HepG2 (cell line): ENCODE results near the gene NUP58. TPM values are rescaled to one million over a fixed set of nuclear protein-coding genes. Genes with fewer than 3 reads are reported as not detected.
A peak's percentile ranks its signal among the peaks of the same experiment; 100 is the strongest.

Experiments
- DDIT3 ChIP-seq: sonication (generic); formaldehyde crosslinking; IDR thresholded peaks from 2 replicates; pipeline ENCODE4 v1.4.0; 2020; ENCODE audit warnings: mild to moderate bottlenecking, missing genetic modification reagents
- E2F1 ChIP-seq: sonication (generic); formaldehyde crosslinking; IDR thresholded peaks from 2 replicates; pipeline ENCODE4 v1.5.0; 2020; ENCODE audit warnings: missing genetic modification reagents
- GATAD1 ChIP-seq: IDR thresholded peaks from 2 replicates; pipeline ENCODE4 v1.6.1; 2016; ENCODE audit warnings: missing genetic modification reagents, missing compliant biosample characterization
- MAFG ChIP-seq: sonication (generic); formaldehyde crosslinking; IDR thresholded peaks from 2 replicates; pipeline ENCODE4 v1.5.1; 2020; ENCODE audit warnings: mild to moderate bottlenecking, missing genetic modification reagents
- MAX ChIP-seq: IDR thresholded peaks from 2 replicates; pipeline ENCODE4 v1.6.1; 2012; ENCODE audit warnings: inconsistent platforms
- NFIB ChIP-seq: sonication (generic); formaldehyde crosslinking; IDR thresholded peaks from 2 replicates; pipeline ENCODE4 v1.9.0; 2021; ENCODE audit warnings: missing genetic modification reagents, mild to moderate bottlenecking, borderline replicate concordance
- REL ChIP-seq: sonication (generic); formaldehyde crosslinking; conservative IDR thresholded peaks from 2 replicates; pipeline ENCODE4 v1.8.0; 2022; ENCODE audit warnings: mild to moderate bottlenecking, missing genetic modification reagents, moderate library complexity
- SIX1 ChIP-seq: sonication (generic); formaldehyde crosslinking; IDR thresholded peaks from 2 replicates; pipeline ENCODE4 v1.4.0; 2020; ENCODE audit warnings: missing genetic modification reagents, borderline replicate concordance
- TFDP1 ChIP-seq: IDR thresholded peaks from 2 replicates; pipeline ENCODE4 v1.6.1; 2016; ENCODE audit warnings: missing compliant biosample characterization, missing genetic modification reagents, borderline replicate concordance
- THRA ChIP-seq: sonication (generic); formaldehyde crosslinking; IDR thresholded peaks from 2 replicates; pipeline ENCODE4 v1.4.0; 2020; ENCODE audit warnings: missing genetic modification reagents, borderline replicate concordance
- ZNF343 ChIP-seq: sonication (generic); formaldehyde crosslinking; IDR thresholded peaks from 2 replicates; pipeline ENCODE4 v1.4.0; 2020; ENCODE audit warnings: mild to moderate bottlenecking, missing genetic modification reagents
- ZNF484 ChIP-seq: sonication (generic); formaldehyde crosslinking; IDR thresholded peaks from 2 replicates; pipeline ENCODE4 v1.5.1; 2020; ENCODE audit warnings: mild to moderate bottlenecking, low read depth, missing genetic modification reagents, borderline replicate concordance
- ZNF709 ChIP-seq: sonication (generic); formaldehyde crosslinking; IDR thresholded peaks from 2 replicates; pipeline ENCODE4 v1.5.0; 2020; ENCODE audit warnings: mild to moderate bottlenecking, missing genetic modification reagents
- ZNF747 ChIP-seq: sonication (generic); formaldehyde crosslinking; IDR thresholded peaks from 2 replicates; pipeline ENCODE4 v1.8.1; 2023; ENCODE audit warnings: missing genetic modification reagents, mild to moderate bottlenecking, borderline replicate concordance
- ZNF776 ChIP-seq: sonication (generic); formaldehyde crosslinking; IDR thresholded peaks from 2 replicates; pipeline ENCODE4 v1.4.0; 2020; ENCODE audit warnings: mild to moderate bottlenecking, missing genetic modification reagents
- ZNF879 ChIP-seq: sonication (generic); formaldehyde crosslinking; IDR thresholded peaks from 2 replicates; pipeline ENCODE4 v1.8.1; 2023; ENCODE audit warnings: missing genetic modification reagents
- polyA plus RNA-seq, 8 experiments: library from polyadenylated mRNA; depleted of rRNA in 3 of 8; stranded (reverse) in 7 of 8; unstranded in 1 of 8; fragments of >200 nt; fragmentation: Illumina TruSeq in 4 of 8; extraction: Trizol in 4 of 8; gene quantifications; 2 replicates each; pipeline versions ENCODE4 v1.2.1 to v1.2.3, GENCODE V29; 2011 to 2016; ENCODE audit warnings: low read depth in 4 of 8, missing spikeins in 1 of 8, mixed read lengths in 1 of 8; ENCODE audit not compliant: insufficient read depth in 1 of 8
- total RNA-seq, 5 experiments: library from RNA; depleted of rRNA; stranded (reverse); fragments of >200 nt; fragmentation: Illumina TruSeq; extraction: Trizol; gene quantifications; 2 replicates each; pipeline ENCODE4 v1.2.3, GENCODE V29; 2016; ENCODE audit warnings: low read depth in 1 of 5
- TF ChIP-seq, protein P1 (sequence below): sonication (generic); formaldehyde crosslinking; IDR thresholded peaks from 2 replicates; pipeline ENCODE4 v1.8.0; 2022; ENCODE audit warnings: mild to moderate bottlenecking, missing genetic modification reagents, moderate library complexity
- TF ChIP-seq, protein P2 (sequence below): sonication (generic); formaldehyde crosslinking; IDR thresholded peaks from 2 replicates; pipeline ENCODE4 v1.4.0; 2020; ENCODE audit warnings: missing genetic modification reagents
- TF ChIP-seq, protein P3 (sequence below): sonication (generic); formaldehyde crosslinking; conservative IDR thresholded peaks from 2 replicates; pipeline ENCODE4 v1.4.0; 2020; ENCODE audit warnings: missing genetic modification reagents
- TF ChIP-seq, protein P4 (sequence below): IDR thresholded peaks from 2 replicates; pipeline ENCODE4 v1.6.1; 2018; ENCODE audit warnings: missing genetic modification reagents

NUP58 gene
- total and polyA plus RNA-seq, 2 of the 13 experiments (the other 11 are each of a cell fraction or from before 2014, with no cell fraction given): 45.4 to 46.5 TPM

- TF ChIP-seq E2F1 (peak; percentile 70; the same call in 1 of the 2 replicates), THRA (CRISPR knock-in tag) (peak; percentile 22; the same call in 1 of the 2 replicates), SIX1 (CRISPR knock-in tag) (no peak), GATAD1 (CRISPR knock-in tag) (peak; percentile 93), ZNF484 (CRISPR knock-in tag) (no peak), MAFG (CRISPR knock-in tag) (no peak), REL (CRISPR knock-in tag) (peak; percentile 66; the same call in 1 of the 2 replicates), ZNF343 (CRISPR knock-in tag) (no peak), NFIB (CRISPR knock-in tag) (no peak), ZNF709 (CRISPR knock-in tag) (0 out of 2 replicates have a peak, but pooled peaks have one; percentile 64), ZNF776 (CRISPR knock-in tag) (0 out of 2 replicates have a peak, but pooled peaks have one; percentile 30), MAX (peak; percentile 78), TFDP1 (peak; percentile 92), ZNF747 (peak; percentile 42; the same call in 1 of the 2 replicates), DDIT3 (CRISPR knock-in tag) (no peak), ZNF879 (CRISPR knock-in tag) (peak; percentile 92; the same call in 1 of the 2 replicates)
- TF ChIP-seq, protein P1, sequence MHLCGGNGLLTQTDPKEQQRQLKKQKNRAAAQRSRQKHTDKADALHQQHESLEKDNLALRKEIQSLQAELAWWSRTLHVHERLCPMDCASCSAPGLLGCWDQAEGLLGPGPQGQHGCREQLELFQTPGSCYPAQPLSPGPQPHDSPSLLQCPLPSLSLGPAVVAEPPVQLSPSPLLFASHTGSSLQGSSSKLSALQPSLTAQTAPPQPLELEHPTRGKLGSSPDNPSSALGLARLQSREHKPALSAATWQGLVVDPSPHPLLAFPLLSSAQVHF (CRISPR knock-in tag): no peak
- TF ChIP-seq, protein P2, sequence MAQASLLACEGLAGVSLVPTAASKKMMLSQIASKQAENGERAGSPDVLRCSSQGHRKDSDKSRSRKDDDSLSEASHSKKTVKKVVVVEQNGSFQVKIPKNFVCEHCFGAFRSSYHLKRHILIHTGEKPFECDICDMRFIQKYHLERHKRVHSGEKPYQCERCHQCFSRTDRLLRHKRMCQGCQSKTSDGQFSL: no peak
- TF ChIP-seq, protein P3, sequence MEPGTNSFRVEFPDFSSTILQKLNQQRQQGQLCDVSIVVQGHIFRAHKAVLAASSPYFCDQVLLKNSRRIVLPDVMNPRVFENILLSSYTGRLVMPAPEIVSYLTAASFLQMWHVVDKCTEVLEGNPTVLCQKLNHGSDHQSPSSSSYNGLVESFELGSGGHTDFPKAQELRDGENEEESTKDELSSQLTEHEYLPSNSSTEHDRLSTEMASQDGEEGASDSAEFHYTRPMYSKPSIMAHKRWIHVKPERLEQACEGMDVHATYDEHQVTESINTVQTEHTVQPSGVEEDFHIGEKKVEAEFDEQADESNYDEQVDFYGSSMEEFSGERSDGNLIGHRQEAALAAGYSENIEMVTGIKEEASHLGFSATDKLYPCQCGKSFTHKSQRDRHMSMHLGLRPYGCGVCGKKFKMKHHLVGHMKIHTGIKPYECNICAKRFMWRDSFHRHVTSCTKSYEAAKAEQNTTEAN (CRISPR knock-in tag): no peak
- TF ChIP-seq, protein P4, sequence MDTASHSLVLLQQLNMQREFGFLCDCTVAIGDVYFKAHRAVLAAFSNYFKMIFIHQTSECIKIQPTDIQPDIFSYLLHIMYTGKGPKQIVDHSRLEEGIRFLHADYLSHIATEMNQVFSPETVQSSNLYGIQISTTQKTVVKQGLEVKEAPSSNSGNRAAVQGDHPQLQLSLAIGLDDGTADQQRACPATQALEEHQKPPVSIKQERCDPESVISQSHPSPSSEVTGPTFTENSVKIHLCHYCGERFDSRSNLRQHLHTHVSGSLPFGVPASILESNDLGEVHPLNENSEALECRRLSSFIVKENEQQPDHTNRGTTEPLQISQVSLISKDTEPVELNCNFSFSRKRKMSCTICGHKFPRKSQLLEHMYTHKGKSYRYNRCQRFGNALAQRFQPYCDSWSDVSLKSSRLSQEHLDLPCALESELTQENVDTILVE (CRISPR knock-in tag): peak; percentile 80; the same call in 1 of the 2 replicates
Observed at GRCh38 chr13:25301347-25302113, at the start of gene NUP58 (continued).
